Urothelium cell line (cell line): ENCODE measurements around the gene LIMD2.

ENCODE experiments used
- DNase-seq: peaks from one replicate; pipeline ENCODE4 v3.0.0; 2011; ENCODE audit warnings: low spot score, mixed read lengths
- FAIRE-seq: peaks from 2 replicates; lab custom pipeline; 2011; peaks lifted over from hg19 to GRCh38; lab: Jason Lieb, UNC

LIMD2 gene

DNA sequence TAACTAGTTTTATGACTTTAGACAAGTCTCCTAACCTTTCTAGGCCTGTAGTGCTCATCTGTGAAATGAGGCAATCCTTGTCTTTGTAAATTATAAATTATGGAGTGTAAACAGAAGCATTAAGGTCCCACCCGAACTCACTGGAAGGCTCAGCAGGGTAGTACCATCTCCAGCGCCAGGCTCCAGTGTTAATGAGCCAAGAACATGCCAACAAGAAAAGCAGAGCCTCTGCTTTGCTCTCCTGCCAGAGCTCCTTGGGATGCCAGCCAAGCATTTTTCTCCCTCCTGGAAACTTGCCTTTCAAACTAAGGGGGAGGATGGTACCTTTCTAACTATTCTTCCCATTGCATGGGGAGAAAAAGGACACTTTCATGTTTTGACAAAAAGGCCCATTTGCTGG, 14.9 kb downstream of the LIMD2 start:
- FAIRE-seq (no peak), DNase-seq (no peak)

- no peak for DNase-seq
- FAIRE-seq = no peak
These were observed 16.9 kb downstream of the LIMD2 start for GRCh38 chr17:63682981-63683380.

DNA sequence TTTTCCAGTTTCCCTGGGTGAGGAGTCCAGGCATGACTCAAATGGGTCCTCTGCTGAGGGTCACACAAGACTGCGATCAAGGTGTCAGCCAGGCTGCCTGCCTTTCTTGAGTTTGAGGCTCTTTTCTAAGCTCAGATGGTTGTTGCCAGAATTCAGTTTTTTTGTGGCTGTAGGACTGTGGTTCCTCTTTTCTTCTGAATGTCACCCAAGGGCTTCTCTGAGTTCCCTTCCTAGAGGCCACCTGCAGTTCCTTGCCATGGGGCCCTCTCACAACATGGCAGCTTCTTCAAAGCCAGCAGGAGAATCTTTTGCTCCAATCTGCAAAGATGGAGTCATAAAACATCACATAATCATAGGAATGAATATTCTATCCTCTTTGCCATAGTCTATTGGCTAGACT, 17.5 kb downstream of the LIMD2 start:
- DNase-seq = no peak
- no peak for FAIRE-seq

- FAIRE-seq = no peak
- DNase-seq = no peak
These were observed 18.4 kb downstream of the LIMD2 start for GRCh38 chr17:63681530-63681929.

DNA sequence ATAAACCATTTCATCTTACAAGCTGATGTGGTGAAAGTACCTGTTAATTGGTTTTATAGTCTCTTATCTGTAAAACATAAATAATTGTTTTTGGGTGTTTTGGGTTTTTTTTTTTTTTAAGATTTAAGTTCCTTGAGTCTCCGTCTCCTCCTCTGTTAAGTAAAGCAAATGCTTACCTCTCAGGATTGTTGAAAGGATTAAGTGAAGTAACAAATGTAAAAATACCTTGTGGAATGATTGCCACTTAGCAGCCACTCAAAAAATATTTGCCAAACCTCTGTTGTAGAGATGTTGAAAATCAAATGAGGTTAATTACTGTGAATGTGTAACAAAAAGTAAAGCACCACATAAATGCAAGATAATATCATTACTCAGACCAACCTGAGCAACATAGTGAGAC, 19.2 kb downstream of the LIMD2 start:
- no peak for DNase-seq
- FAIRE-seq = no peak

GRCh38 chr17:63679214-63679613, 20.7 kb downstream of the LIMD2 start:
- DNase-seq = no peak
- no peak for FAIRE-seq

GRCh38 chr17:63676584-63676983, 23.3 kb downstream of the LIMD2 start:
- no peak for FAIRE-seq
- DNase-seq = no peak

DNA sequence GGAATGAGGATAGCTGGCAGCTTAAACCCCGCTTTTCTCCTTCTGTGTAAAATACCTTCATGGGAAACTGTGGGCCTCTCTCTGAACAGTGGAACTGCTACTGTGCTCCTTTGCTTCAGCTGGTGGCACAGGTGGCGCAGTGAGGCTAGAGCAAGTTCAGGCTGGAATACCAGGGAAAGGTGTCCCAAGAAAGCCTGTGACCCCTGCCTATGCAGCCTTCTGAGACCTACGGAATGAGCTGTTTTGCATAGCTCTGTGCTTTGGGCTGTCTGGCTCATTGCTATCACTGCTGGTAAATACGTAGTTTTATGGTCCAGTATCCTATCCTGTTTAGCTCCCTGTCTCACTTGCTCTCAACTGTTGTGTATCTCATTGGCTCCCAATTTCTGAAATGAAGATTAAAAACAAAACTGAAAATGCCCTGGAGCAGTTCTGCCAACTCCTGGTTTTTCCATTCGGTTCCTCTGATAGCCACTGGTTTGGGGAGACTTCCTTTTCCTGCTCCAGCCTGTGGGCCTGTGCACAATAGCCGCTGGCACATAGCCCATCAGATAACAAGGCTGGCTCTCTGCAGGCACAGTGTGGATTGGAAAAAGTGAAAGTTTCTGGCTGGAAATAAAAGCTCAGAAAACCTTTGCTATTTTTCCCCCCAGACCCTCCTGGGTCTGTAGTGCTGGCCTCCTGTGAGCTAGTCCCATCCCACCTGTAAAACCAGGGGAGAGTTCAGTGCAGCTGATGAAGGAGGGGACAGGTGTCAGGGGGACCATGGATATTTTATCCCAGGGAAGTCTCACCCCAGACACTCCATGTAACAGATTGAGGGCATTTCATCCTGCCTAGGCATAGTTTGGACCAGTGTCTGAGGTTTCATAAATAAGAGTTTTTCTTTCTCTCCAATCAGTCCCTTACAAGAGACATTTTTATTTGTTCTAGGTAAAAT, 24.0 kb downstream of the LIMD2 start:
- FAIRE-seq (no peak), DNase-seq (peak; percentile 70)

GRCh38 chr17:63675231-63675606, 24.7 kb downstream of the LIMD2 start:
- DNase-seq = no peak
- no peak for FAIRE-seq

DNA sequence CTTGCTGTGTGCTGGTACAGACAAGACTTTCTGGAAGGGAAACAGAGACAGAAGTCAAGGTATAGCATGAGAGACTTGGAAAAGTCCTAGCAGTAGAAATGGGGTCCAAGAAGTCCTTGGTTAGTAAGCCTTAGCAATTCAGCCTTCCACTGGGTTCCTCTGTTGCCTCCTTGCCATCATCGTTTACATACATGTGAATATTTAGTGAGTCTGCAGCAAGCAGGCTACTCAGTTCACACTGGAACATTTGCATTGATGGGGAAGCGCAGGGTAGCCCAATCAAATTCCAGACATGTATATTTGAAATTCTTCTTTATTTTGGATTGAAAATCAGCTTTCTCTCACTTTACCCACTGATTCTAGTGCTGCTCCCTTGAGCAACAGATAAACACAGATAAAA, 27.1 kb downstream of the LIMD2 start:
- FAIRE-seq = no peak
- no peak for DNase-seq

DNA sequence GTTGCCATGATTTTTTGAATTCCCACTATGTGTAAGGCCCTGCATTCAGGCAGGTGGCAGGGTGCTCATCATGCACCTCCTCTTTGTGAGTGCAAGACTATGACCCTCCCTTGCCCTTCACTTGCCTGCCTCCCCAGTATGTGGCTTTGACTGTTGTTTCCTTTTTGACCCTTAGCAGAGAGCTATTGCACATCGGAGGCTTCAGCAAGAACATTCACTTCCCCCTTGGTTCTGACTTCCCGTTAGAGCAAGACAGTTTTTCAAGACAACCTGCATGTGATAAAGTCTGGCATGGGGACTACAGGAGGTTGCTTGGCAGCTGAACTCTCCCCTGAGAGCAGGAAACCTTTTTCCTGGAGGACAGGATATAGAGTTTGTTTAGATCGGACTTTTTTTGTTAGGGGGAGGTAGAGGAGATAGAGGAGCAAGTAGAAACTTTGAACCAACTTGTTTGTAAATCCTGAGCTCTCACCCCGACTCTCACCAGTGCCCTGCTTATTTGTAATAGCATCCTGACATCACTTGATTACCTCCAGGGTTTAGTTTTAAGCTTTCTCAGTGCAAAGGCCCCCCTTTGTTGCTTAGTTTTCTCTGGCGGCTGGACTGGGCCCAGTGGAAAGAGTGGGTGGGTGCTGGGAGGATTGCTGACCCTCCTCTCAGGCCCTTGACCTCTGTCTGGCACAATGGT, 34.3 kb downstream of the LIMD2 start:
- no peak for DNase-seq
- no peak for FAIRE-seq

DNA sequence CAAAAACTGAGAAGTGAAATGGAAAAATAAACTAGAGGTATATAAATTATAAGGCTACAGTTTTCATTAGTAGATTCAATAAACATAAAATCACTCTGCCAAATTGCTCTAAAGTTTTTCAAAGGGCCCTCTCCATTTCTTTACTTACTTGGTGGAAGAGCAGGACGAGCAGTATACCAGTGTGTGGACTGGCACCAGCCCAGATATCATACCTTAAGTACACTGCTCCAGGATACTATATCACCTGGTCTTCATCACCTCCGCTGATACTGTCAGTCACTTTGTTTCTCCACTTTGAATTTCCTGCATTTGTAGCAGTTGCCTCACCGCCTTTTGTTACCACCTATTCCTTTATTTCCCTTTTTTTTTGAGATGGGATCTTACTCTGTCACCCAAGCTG, 40.1 kb downstream of the LIMD2 start:
- FAIRE-seq = no peak
- no peak for DNase-seq

DNA sequence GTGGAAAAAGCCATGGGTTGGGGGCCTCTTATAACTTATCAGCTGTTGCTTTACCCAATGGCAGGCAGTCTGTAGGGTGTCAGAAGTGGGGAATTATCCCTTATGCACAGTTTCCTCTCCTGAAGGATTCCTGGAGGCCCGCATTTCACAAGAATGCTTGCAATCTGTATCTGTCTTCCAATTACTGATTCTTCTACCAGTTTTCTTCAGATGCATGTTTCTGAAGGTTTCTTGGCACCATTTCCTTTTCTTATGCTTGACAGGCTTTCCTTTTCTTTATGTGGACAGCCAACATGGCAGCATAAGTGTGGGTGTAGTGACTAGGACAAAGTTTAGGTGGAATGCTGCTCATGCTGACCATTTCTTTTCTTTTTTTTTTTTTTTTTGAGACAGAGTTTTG, 41.6 kb downstream of the LIMD2 start:
- no peak for DNase-seq
- FAIRE-seq = no peak

DNA sequence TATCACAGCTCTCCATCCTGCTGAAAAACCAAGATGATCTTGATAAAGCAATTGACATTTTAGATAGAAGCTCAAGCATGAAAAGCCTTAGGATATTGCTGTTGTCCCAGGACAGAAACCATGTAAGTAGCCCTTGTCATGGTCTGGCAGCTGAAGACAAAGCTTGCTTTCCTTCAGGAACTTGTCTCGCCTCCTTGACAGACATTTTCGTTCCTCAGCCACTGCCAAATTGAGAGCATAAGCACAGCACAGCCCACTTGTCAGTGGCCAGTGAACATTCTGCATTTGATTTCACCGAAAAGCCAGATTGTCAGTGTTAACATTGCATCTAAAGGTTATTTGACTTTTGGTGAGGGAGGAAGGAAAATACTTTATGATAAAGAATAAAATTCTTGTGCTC, 42.1 kb downstream of the LIMD2 start:
- no peak for FAIRE-seq
- DNase-seq = no peak

GRCh38 chr17:63653050-63653449, 46.9 kb downstream of the LIMD2 start:
- DNase-seq (no peak), FAIRE-seq (no peak)

GRCh38 chr17:63652106-63652505, 47.8 kb downstream of the LIMD2 start:
- DNase-seq = no peak

DNA sequence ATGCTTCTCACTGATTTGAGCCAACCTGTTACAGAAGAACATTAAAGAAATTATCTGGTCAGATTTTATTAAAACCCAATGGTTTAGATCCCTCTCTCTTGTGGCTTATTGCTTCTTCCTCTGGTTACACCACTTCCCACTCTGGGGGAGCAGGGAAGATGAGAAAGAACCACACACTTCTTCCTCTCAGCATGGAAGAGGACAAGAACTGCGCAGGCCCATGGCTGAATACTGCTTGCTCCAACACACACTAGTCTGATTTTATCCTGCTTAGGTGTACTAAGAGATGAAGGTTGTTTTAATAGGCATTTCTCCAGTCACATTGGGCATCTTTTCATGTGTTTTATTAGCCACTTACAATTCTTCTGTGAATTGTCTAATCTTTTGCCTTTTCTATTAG, 50.1 kb downstream of the LIMD2 start:
- DNase-seq (no peak), FAIRE-seq (no peak)

More at GRCh38 chr17:63652106-63652505, 47.8 kb downstream of the LIMD2 start:
- no peak for FAIRE-seq

DNA sequence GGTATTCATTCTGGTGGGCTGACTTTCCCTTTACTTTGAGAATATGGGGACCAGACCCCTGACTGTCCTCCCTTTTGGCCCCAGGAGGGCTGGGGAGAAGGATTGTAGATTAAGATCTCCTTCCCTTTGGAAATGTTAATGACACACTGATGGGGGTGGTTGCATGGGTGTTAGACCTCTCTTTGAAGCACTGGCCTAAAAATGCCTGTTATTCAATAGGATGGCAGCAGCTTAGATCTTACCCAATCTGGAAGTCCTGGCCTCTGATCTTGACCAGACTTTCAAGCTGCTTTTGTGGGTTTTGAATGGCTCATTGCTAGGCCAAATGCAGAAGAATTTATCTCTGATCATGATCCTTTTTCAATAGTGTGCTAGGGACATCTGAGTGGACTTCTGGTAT, 52.0 kb downstream of the LIMD2 start:
- FAIRE-seq (no peak), DNase-seq (no peak)

GRCh38 chr17:63647065-63647725, 52.7 kb downstream of the LIMD2 start:
- FAIRE-seq (no peak), DNase-seq (peak; percentile 84)

GRCh38 chr17:63646488-63646806, 53.5 kb downstream of the LIMD2 start:
- FAIRE-seq (no peak), DNase-seq (no peak)
